BLaER1 treated with 17β-estradiol and CSF1 and Interleukin-3, amounts not matched to agents 10 nM and 100 nM (cell line): ENCODE measurements around the gene SPTA1.
"Not testable (repeated sequence)": the region's sequence is repeated elsewhere in the genome, so short reads cannot be mapped to it uniquely, and the experiment has no call there.

Experiments
- H3K27ac ChIP-seq, 11 experiments: shearing (Covaris generic); formaldehyde crosslinking; 2 replicates each; pipeline ENCODE4 v1.8.1; 2022
- H3K27me3 ChIP-seq, 11 experiments: shearing (Covaris generic); formaldehyde crosslinking; 2 replicates each; pipeline ENCODE4 v1.8.1; 2022
- H3K36me3 ChIP-seq, 11 experiments: shearing (Covaris generic); formaldehyde crosslinking; 2 replicates each; pipeline ENCODE4 v1.8.1; 2022
- H3K4me1 ChIP-seq, 10 experiments: shearing (Covaris generic); formaldehyde crosslinking; 2 replicates each; pipeline ENCODE4 v1.8.1; 2022
- H3K4me2 ChIP-seq, 11 experiments: shearing (Covaris generic); formaldehyde crosslinking; 2 replicates each; pipeline ENCODE4 v1.8.1; 2022
- H3K4me3 ChIP-seq, 10 experiments: shearing (Covaris generic); formaldehyde crosslinking; 2 replicates each; pipeline ENCODE4 v1.8.1; 2022
- H3K9ac ChIP-seq, 11 experiments: shearing (Covaris generic); formaldehyde crosslinking; 2 replicates each; pipeline ENCODE4 v1.8.1; 2022
- H3K9me3 ChIP-seq, 11 experiments: shearing (Covaris generic); formaldehyde crosslinking; replicated peaks in 1 of 11; 2 replicates each; pipeline ENCODE4 v1.8.1; 2022
- H4K20me1 ChIP-seq, 11 experiments: shearing (Covaris generic); formaldehyde crosslinking; 2 replicates each; pipeline ENCODE4 v1.8.1; 2022
- Cebpa-rat ChIP-seq, 11 experiments: shearing (Covaris generic); IDR thresholded peaks; 2 replicates each; pipeline ENCODE4 v1.8.1; 2022

SPTA1 gene

GRCh38 chr1:158689110-158689509 is 2.6 kb upstream of the SPTA1 start:
- Histone ChIP-seq H3K9me3 (no peaks in the 10 kb centered on the region), H3K27me3 (no peaks in the 10 kb centered on the region), H4K20me1 (no peaks in the 10 kb centered on the region), H3K4me1 (peaks cover 0 to 8% (median 0%) of the 10 kb centered on the region in 10 experiments; a peak in 3 of 20 replicates), H3K36me3 (no peaks in the 10 kb centered on the region), H3K4me2 (no peak overlapping the region), H3K9ac (no peak overlapping the region), H3K4me3 (no peak overlapping the region), H3K27ac (no peak overlapping the region)
- no peak for TF ChIP-seq Cebpa-rat (IDR thresholded peaks at IDR 0.05)

- not testable (repeated sequence) for H3K4me2 ChIP-seq, H3K9me3 ChIP-seq, H3K27me3 ChIP-seq, H3K36me3 ChIP-seq, H3K4me3 ChIP-seq, H3K9ac ChIP-seq, H4K20me1 ChIP-seq, H3K27ac ChIP-seq, H3K4me1 ChIP-seq
Measured at GRCh38 chr1:158688343-158688742, 1.8 kb upstream of the SPTA1 start.

GRCh38 chr1:158687037-158687436 is 522 bp upstream of the SPTA1 start:
- H3K27ac ChIP-seq = no peak overlapping the region
- no peaks in the 10 kb centered on the region for H4K20me1 ChIP-seq
- TF ChIP-seq Cebpa-rat (IDR thresholded peaks at IDR 0.05) = no peak
- no peaks in the 10 kb centered on the region for H3K27me3 ChIP-seq
- H3K9me3 ChIP-seq = no peaks in the 10 kb centered on the region
- H3K36me3 ChIP-seq = no peaks in the 10 kb centered on the region
- no peak overlapping the region for H3K9ac ChIP-seq
- H3K4me3 ChIP-seq = no peak overlapping the region
- peaks cover 0 to 8% (median 0%) of the 10 kb centered on the region in 10 experiments; a peak in 3 of 20 replicates for H3K4me1 ChIP-seq
- H3K4me2 ChIP-seq = peak overlapping the region in 1 of 11 experiments; percentile 44; a peak in 1 of 22 replicates

- Histone ChIP-seq H4K20me1 (no peaks in the 10 kb centered on the region), H3K27ac (no peak overlapping the region), H3K4me3 (no peak overlapping the region), H3K4me2 (no peak overlapping the region), H3K4me1 (peaks cover 0 to 8% (median 0%) of the 10 kb centered on the region in 10 experiments; a peak in 3 of 20 replicates), H3K36me3 (no peaks in the 10 kb centered on the region), H3K9ac (no peak overlapping the region), H3K27me3 (no peaks in the 10 kb centered on the region), H3K9me3 (no peaks in the 10 kb centered on the region)
- TF ChIP-seq Cebpa-rat (IDR thresholded peaks at IDR 0.05) = no peak
Measured at GRCh38 chr1:158685085-158685484, 1.4 kb downstream of the SPTA1 start.

- Histone ChIP-seq H3K4me2 (no peak overlapping the region), H3K9me3 (no peaks in the 10 kb centered on the region), H3K4me1 (peaks cover 0 to 6% (median 0%) of the 10 kb centered on the region in 10 experiments; a peak in 3 of 20 replicates), H4K20me1 (no peaks in the 10 kb centered on the region), H3K4me3 (no peak overlapping the region), H3K9ac (no peak overlapping the region), H3K36me3 (no peaks in the 10 kb centered on the region), H3K27ac (no peak overlapping the region), H3K27me3 (no peaks in the 10 kb centered on the region)
- TF ChIP-seq Cebpa-rat (IDR thresholded peaks at IDR 0.05) = no peak
Measured at GRCh38 chr1:158681606-158682005, 4.9 kb downstream of the SPTA1 start.

- Histone ChIP-seq H3K4me3 (no peak overlapping the region), H4K20me1 (no peaks in the 10 kb centered on the region), H3K9ac (no peak overlapping the region), H3K4me1 (peaks cover 0 to 7% (median 0%) of the 10 kb centered on the region in 10 experiments; a peak in 1 of 20 replicates), H3K9me3 (no peaks in the 10 kb centered on the region), H3K4me2 (no peak overlapping the region), H3K27ac (no peak overlapping the region), H3K27me3 (no peaks in the 10 kb centered on the region), H3K36me3 (no peaks in the 10 kb centered on the region)
- no peak for TF ChIP-seq Cebpa-rat (IDR thresholded peaks at IDR 0.05)
Measured at GRCh38 chr1:158679289-158679688, 7.2 kb downstream of the SPTA1 start.

- no peaks in the 10 kb centered on the region for H3K36me3 ChIP-seq
Measured at GRCh38 chr1:158675563-158676323, 10.8 kb downstream of the SPTA1 start.

GRCh38 chr1:158674302-158674701 is 12.2 kb downstream of the SPTA1 start:
- H3K27me3 ChIP-seq = no peaks in the 10 kb centered on the region

More at GRCh38 chr1:158675563-158676323, 10.8 kb downstream of the SPTA1 start:
- Histone ChIP-seq H3K27me3 (no peaks in the 10 kb centered on the region), H3K4me1 (peaks cover 0 to 7% (median 0%) of the 10 kb centered on the region in 10 experiments; a peak in 1 of 20 replicates), H3K4me2 (no peak overlapping the region), H3K9ac (no peak overlapping the region), H3K27ac (no peak overlapping the region), H3K9me3 (no peaks in the 10 kb centered on the region), H3K4me3 (no peak overlapping the region), H4K20me1 (no peaks in the 10 kb centered on the region)
- TF ChIP-seq Cebpa-rat (IDR thresholded peaks at IDR 0.05) = no peak

GRCh38 chr1:158666037-158666436 is 20.5 kb downstream of the SPTA1 start:
- Histone ChIP-seq H3K27ac (no peak overlapping the region), H3K9ac (no peak overlapping the region), H3K4me3 (no peak overlapping the region), H3K4me2 (no peak overlapping the region), H3K4me1 (no peaks in the 10 kb centered on the region), H3K9me3 (no peaks in the 10 kb centered on the region), H3K36me3 (no peaks in the 10 kb centered on the region), H3K27me3 (no peaks in the 10 kb centered on the region), H4K20me1 (no peaks in the 10 kb centered on the region)
- no peak for TF ChIP-seq Cebpa-rat (IDR thresholded peaks at IDR 0.05)

More at GRCh38 chr1:158674302-158674701, 12.2 kb downstream of the SPTA1 start:
- Histone ChIP-seq H3K9me3 (no peaks in the 10 kb centered on the region), H3K36me3 (no peaks in the 10 kb centered on the region), H3K4me1 (peaks cover 0 to 7% (median 0%) of the 10 kb centered on the region in 10 experiments; a peak in 1 of 20 replicates), H3K27ac (no peak overlapping the region), H3K4me3 (no peak overlapping the region), H3K4me2 (no peak overlapping the region), H3K9ac (no peak overlapping the region), H4K20me1 (no peaks in the 10 kb centered on the region)
- TF ChIP-seq Cebpa-rat (IDR thresholded peaks at IDR 0.05) = no peak

- no peak for TF ChIP-seq Cebpa-rat (IDR thresholded peaks at IDR 0.05)
- Histone ChIP-seq H3K4me2 (peak overlapping the region; percentile 51 to 83 (median 67)), H3K9me3 (no peaks in the 10 kb centered on the region), H3K27ac (peak overlapping the region in 9 of 11 experiments; percentile 39 to 79 (median 73); a peak in 20 of 22 replicates), H4K20me1 (no peaks in the 10 kb centered on the region), H3K27me3 (no peaks in the 10 kb centered on the region), H3K9ac (peak overlapping the region in 9 of 11 experiments; percentile 18 to 64 (median 53); a peak in 13 of 22 replicates), H3K4me1 (peaks cover 17 to 46% (median 38%) of the 10 kb centered on the region in 10 experiments), H3K36me3 (no peaks in the 10 kb centered on the region), H3K4me3 (peak overlapping the region in 1 of 10 experiments; percentile 3; a peak in 1 of 20 replicates)
Measured at GRCh38 chr1:158654571-158654970, 31.9 kb downstream of the SPTA1 start.
